ENCODE measurements around the gene CCNC.
A peak's percentile ranks its signal among the peaks of the same experiment; 100 is the strongest.

CCNC gene, protein sequence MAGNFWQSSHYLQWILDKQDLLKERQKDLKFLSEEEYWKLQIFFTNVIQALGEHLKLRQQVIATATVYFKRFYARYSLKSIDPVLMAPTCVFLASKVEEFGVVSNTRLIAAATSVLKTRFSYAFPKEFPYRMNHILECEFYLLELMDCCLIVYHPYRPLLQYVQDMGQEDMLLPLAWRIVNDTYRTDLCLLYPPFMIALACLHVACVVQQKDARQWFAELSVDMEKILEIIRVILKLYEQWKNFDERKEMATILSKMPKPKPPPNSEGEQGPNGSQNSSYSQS

DNA sequence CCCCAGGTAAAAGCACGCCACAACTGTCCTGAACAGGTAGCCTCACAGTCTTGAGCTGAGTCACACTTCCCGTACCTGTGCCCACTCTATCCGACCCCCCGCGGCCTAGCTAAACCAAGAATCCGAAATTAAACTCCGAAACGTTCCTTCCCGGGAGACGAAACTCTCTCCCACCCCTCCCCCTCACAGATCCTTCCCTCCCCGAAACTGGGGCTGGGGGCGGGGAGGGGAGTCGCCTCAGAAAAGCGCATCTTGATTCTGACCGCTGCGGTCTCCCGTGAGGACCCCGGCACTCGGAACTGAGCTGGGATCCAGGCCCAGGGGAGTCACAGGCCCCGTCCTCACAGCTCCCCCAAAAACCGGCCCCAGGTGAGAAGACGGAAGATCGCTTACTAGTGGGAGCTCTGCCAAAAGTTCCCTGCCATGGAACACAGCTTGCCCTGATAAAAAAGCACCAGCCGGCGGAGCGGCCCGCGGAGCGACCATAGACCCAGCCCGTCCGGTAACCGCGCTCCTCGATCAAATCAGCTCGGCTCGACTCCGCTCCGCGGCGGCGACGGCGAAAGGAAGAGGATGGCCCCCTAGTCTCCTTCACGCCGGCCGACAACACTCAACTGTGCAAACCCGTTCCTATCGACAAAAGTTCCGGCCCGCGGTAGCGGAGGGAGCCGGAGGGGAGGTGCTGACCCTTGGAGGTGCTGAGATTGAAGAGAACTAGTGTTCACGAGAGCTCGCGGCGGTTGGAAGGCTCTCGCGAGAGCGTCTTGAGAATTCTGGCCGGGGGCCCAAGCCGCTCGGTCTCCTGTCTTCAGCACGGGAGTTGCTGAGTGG lies at the start of gene CCNC:
CCNC (minus strand) TSS at position 558 of the 831 bp plus-strand sequence; CDS start at position 425, 133 bp downstream.
- DNase-seq = peak; percentile 85

DNA sequence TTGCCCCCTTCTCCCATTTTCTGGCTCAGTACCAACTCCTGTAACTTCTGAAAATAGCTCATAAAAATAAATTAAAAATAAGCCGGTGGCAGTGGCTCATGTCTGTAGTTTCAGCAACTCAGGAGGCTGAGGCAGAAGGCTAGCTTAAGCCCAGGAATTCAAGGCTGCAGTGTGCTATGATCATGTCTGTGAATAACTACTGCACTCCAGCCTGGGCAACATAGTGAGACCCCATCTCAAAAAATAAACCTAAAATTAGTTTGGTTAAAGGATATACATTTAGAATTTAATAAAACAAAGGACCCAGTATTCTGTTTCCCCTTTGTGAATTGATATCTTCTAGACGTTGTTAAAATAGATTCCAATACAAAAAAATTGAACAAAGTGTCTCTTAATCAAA lies 48.7 kb upstream of the CCNC start:
- no peak for DNase-seq

DNA sequence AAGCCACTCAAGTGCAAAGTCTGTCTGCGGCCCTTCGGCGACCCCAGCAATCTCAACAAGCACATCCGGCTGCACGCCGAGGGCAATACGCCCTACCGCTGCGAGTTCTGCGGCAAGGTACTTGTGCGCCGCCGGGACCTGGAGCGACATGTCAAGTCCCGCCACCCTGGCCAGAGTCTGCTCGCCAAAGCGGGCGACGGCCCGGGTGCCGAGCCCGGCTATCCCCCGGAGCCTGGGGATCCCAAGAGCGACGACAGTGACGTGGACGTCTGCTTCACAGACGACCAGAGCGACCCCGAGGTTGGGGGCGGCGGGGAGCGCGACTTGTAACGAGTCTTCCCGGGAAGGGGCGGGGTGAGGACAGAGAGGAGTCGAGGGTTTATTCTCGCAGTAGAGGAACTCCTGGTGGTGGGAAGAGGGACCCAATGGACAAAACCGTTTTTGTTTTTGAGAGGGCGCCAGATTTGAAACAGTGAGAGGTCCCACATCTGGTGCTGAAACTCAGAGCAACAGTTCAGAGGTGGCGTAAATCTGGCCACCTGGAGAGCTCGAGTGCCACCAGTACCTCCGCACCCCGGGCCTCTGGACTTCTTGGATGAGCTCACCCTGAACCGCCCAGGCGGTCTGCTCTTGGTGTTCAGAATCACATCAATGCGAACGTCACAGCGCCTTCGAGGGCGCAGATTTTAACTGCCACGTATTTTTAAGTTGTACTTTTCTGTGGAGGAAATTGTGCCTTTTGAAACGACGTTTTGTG lies 46.1 kb upstream of the CCNC start:
- DNase-seq = no peak

DNA sequence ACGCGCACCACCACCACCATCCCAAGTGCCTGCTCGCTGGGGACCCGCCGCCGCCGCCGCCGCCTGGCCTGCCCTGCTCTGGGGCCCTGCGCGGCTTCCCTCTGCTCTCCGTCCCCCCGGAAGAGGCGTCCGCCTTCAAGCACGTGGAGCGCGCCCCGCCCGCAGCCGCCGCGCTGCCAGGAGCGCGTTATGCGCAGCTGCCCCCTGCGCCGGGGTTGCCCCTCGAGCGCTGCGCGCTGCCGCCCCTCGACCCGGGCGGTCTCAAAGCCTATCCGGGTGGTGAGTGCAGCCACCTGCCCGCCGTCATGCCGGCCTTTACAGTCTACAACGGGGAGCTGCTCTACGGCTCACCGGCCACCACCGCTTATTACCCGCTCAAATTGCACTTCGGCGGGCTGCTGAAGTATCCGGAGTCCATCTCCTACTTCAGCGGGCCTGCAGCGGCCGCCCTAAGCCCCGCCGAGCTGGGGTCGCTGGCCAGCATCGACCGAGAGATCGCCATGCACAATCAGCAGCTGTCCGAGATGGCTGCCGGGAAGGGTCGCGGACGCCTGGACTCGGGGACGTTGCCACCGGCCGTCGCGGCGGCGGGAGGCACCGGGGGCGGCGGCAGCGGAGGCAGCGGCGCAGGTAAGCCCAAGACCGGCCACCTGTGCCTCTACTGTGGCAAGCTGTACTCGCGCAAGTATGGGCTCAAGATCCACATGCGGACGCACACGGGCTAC lies 45.4 kb upstream of the CCNC start:
- DNase-seq = no peak

DNA sequence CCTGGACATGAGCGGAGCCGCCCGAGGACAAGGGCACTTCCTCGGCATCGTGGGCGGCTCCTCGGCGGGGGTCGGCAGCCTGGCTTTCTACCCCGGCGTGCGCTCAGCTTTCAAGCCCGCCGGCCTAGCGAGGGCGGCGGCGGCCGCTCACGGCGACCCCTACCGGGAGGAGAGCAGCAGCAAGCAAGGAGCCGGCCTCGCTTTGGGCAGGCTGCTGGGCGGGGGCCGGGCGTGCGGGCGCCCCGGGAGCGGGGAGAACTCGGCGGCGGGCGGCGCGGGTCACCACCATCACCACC lies 44.9 kb upstream of the CCNC start:
- peak; percentile 34 for DNase-seq

DNA sequence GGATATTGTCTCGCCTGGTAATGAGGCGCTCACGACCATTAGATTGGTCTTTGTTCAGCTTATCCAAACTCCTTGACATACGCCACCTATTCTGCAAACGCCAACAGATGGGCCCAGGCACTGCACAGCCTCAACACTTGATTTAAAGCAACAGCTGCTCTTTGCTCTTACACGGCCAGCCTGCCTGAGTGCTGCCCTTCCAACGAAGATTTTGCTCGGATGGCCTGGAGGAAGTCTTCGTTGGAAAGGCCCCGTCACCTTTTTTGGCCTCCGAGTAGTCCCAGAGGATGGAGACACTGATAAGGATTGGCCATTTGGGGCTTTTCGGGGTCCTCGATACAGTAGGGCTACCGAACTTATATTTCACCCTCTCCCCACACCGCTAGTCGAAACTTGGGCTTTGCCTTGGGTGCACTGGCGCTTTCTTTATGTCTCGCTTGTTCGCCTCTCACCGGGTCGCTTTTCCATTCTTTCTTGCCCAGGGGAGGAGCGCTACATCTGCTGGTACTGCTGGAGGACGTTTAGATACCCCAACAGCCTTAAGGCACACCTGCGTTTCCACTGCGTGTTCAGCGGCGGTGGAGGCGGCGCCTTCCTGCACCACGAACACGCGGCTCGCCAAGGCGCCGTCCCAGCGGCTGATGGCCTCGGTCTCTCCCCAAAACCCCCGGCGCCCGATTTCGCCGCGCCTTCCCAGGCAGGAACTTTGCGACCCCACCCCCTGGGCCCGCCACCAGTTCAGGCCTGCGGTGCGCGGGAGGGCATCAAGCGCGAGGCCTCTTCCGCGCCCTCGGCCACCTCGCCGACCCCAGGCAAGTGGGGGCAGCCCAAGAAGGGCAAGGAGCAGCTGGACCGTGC lies 44.3 kb upstream of the CCNC start:
- DNase-seq = no peak

DNA sequence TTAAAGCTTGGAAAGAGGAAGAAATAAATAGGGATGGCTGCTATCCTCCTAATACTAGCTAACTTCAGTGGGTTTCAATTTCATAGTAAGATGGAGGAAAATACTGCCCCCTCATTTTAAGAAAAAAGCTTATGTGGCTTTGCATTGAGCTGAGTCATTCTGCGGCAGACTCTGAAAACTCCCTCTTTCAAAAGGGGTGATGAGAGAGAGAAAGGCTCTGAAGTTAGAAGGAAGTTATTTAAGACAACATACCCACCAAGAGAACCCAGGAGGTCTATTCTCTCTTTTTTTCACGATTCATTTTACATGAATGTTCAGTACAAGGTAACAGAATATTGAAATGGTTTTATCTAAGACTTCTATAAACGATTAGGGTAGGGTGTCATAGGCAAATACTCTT lies 42.7 kb upstream of the CCNC start:
- DNase-seq = no peak

DNA sequence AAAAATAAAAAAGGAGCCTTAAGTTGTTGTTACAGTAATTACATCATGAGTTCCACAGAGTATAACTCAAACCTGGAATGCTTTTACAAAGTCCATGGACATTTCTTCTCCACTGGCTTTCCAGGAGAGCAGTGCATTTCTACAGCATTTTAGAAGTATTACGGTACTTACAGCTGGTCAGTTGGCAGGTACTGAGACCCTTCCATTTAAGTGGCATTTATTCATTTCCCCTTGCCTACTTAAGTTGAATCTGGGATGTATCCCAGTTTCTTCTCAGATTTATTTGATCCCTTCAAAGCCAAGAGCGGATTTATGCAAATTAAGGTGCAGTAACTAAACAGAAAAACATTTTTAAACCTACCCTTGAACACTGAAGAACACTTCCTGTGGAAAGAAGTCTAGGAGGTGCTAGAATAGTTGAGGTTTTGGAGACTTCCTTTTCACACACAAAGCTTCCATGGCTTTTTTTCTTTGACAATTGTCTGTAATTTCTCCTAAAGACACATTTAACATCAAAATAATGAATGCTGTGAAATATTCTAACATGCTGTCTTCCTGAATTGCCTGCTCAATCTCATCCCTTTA lies 41.5 kb upstream of the CCNC start:
- DNase-seq = no peak

DNA sequence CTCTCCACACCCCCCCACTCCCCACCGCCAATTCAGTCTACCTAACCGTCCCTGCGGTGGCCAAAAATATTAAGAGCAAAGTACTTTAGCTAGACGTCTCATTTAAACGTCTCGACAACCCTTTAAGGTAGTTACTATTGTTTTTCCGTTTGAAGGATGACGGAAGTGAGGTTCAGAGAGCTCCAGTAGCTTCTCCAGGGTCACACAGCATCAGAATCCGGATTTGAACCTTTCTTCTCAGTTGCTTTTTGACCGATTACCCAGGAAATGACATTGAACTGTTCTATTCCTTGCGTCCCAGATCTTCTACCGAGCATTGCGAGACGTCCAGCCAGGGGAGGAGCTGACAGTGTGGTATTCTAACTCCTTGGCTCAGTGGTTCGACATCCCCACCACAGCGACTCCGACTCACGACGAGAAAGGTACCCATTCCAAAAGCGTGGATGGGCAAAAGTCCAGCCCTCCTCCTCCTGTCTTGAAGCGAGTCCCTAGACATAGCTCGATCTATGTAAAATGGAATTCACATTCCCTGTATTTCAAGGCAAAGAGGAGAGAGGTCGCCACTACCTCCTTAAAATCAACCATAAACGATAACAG lies 40.5 kb upstream of the CCNC start:
- DNase-seq = no peak

DNA sequence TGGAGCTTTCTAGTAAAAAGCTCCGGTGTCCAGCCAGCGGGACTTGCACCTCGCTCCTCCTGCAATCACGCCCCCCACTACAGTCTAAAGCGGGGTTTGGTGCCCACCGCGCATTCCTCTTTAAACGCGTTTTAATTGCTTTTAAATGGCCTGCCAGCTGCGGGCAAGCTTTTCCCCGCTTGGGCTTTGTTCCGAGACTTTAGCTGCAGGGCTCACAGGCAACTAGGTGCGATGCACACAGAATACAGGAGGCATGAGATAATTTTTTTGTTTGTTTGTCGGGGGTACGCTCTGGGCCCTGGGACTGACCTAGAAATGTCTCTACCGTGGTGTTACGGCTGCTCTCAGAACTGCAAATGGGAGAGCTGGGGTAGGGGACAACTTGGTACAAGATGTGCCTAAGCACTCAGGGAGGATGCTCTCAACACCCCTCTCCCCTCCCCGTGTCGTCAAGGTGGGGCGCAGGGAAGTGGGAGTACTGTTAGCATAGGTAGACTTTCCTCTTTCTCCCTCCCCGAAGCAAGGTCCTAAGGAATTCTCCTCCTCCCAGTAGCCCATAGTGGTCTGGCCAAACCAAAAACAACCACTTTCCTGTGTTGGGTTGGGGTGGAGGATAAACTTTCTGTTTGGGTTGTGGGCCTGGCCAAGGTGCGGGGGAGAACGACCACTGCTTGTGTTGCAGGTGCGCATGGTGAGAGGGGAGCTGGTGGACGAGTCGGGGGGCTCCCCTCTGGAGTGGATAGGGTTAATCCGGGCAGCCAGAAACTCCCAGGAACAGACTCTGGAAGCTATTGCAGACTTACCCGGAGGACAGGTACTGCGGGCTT lies 39.8 kb upstream of the CCNC start:
- DNase-seq = no peak

DNA sequence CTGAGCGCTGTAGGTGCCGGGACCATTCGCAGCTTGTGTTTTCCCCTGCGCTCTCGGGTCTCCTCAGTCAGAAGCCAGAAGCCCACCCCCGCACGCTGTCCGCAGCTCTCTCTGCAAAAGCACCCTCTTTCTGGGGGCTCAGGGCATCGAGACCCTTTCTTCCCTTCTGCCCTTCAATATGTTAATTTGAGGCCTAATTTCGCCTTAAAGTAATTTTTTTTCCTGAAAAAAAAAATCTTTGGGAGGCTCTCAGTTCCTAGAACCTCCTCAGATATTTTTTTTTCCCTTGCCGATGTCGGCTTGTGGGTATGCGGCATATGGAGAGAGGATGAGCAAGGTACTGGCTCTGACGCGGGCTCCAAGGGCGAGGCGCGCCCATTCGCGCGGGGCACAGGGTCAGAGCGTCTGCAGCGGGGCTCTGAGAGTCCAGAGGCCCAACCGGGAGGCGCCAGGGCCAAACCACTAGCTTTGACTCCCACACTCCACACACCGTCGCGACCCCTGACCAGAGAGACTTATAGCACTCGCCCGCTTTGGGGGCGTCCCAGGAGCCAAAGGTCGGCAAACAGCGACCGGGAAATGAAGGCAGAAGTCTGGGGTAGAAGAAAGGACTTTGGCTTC lies 39.1 kb upstream of the CCNC start:
- DNase-seq = no peak

DNA sequence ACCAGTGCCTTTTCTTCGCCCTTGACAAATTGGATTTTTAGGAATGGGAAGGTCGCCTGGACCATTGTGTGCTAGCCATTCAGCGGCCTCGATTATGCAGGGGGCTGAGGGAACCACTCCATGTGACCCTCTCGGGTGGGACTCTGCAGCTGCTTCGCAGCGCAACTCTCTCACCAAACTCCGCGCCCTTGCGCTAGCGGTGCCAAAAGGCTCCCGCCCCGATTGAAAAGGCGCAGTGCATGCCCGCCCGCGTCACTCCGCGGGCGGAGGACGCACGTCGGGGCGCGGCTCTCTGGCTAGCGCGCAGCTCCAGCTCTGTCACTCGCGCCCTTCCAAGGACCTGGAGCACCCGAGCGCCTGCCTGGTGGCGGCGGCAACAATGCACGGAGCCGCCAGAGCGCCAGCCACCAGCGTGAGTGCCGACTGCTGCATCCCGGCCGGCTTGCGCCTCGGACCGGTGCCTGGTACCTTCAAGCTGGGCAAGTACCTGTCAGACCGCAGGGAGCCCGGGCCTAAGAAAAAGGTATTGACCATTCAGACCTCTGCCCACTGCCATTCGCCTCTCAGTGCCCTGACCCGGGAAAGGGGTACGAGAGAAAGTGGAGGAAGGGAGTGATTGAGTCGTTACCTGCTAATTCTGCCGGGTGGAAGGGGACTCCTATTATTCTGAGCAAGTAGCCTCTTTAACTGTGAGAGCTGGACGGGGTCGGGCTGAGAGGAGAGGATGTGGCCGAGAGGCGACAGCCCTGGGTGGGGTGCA lies 38.4 kb upstream of the CCNC start, which contains the start of gene PRDM13:
PRDM13 (plus strand) TSS at position 178 of the 760 bp plus-strand sequence; CDS start at position 380, 202 bp downstream.
- no peak for DNase-seq

DNA sequence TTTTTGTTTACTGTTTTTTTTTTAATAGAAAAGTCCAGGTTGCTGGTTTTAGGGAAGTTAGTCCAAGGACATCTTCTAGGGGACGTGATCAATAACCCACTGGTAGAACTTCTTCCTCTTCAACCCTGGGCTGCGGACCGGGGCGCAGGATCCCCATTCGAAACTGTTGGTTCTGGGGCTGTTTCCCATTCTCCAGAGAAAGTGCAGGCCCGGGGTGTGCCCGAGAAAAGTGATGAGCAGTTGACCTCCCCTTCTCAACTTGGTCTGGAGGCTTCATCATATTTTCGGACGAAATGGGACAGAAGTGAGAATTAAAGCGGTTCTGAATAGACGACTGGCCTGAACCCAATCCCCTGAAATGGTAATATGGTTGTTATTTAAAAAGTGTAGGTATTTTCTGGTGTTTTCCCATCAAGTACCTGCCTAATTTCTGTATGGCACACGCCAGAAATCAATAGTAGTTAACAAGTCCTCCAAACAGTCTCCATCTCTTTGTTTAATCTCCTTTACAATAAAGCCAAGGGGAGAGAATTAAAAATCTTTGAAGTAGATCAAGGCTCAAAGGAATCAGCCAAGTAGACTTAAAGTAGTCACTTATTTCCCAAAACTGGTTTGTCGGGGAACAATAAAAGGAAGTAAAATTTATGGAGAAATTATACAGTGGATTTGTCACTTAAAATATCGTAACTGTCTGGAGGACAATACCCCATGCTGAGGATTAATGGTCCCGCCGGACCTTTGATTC lies 37.6 kb upstream of the CCNC start:
- DNase-seq = no peak

DNA sequence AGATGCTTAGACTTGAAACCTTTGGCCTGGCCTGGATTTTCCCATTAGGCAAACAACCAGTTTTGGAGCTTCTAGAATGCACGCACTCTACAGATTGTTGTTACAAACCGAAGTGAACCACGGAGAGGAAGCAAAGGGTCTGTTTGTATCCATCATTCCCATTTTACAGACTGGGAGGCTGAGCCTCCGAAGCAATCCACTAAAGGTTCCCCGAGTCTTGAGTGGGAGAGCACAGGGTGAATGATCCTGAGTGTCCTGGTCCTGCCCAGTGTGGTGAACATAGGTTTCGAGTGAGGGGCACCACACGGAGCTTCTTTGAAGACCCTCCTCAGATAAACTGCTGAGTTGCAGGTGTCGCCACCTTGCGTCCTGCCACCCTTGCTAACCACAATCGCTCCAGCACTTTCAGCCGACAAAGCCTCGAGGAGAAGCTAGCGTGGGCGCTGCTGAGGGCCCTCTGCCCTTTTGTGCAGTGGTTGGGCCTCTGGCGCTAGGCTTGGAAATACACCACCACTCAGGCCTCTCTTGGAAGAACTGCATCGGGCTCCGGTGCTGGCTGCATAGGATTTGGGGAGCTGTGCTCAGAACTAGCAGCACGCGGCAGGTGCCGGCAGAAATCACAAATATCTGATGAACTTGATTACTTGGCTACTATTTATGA lies 36.7 kb upstream of the CCNC start:
- DNase-seq = no peak

DNA sequence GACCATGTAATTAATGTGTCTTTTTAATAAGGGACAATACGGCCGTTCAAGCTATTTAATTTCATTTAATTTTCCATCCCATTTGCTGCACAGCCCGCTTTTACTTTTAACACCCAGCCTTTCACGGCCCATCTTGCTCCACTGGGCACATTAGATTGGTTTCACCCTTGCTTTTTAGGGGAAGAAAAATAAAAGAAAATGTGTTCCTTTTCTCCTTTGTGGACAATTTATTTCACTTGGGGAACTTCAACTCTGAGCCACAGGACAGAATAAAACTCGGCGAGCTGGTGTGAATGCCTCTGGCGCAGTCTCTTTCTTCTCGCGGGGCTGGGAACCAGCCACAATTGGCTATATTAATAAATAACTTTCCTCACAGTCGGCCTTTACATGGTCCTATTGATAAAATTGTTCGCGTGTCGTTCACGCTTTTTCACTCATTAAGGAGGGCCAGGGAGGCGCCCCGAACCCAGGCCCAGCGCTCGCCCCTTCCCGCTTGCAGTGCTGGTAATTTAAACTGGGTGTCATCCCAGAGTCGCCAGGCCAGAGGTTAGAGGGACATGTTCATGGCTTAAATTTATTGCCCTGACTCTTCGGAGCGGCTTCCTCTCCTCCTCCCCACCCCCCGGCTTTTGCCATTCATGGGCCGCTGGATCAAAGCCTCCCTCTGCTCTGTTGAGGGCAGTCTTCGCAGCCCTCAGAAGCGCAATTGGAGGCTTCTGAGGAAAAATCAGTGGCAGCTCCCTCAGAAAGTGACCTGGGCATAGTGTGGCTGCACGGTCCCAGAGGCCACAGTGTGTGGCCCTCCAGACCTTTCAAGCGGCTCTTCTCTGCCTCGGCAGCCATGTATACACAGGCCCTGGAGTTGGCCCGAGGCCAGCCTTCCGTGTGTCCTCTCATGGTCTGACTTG lies 36.0 kb upstream of the CCNC start:
- no peak for DNase-seq

DNA sequence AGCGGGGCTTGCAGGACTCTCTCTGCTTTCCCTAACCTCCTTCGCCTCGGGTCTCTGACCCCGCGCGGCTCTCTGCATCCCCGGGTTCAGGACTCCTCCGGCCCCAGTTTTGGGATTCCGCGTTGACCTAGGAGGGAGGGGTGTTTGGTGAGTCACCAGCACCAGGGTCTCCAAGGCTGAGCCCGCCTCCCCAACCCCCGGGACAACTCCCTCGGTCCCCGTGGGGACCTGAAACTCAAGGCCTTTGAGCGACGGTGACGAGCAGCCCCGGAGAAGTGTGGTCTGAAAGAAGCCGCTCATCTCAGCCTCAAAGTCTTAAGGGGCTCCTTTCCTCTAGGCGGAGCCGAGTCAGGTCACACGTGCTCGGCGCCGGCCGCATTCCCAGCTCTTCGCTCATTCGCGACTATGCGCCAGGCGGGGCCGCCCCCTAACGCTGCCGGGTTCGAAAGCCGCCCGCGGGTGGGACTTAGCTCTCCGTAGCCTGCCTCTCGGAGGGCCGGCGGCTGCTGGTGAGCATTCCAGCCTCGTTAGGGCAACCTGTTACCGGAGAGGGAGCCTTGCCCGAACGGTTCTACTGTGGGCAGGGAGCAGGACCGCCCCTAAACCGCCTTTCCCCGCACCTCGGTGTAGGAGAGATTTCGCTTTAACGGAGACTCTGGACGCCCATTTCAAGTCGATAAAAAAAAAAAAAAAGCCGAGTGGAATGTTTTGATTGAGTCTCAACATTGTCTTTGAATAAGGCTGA lies 35.1 kb upstream of the CCNC start:
- DNase-seq = no peak
